Measurements from ENCODE around the gene CACNA1D. TPM values are rescaled to one million over a fixed set of nuclear protein-coding genes. Genes with fewer than 3 reads are reported as not detected.

Gene CACNA1D
- total and polyA plus RNA-seq, 9 of the 15 experiments (the other 6 are each of a cell fraction or from before 2014, with no cell fraction given), result 0.29 TPM; not detected in 8

GRCh38 chr3:53651927-53652326 lies 157.5 kb downstream of the CACNA1D start:
- H3K9me3 ChIP-seq (replicated peaks; ENCODE audit: control insufficient read depth, insufficient read depth, low read depth, low read length), result no peaks in the 10 kb centered on the region
- no peaks in the 10 kb centered on the region for H3K79me2 ChIP-seq (ENCODE audit: control insufficient read depth, insufficient read depth, low read length)
- POLR2A ChIA-PET, result no interaction called here
- no peak overlapping the region for H3K9ac ChIP-seq (ENCODE audit: insufficient read depth in 1 of 2, low read depth in 2 of 2, low read length in 2 of 2)
- no peaks in the 10 kb centered on the region for H4K20me1 ChIP-seq (replicated peaks; ENCODE audit: control insufficient read depth, insufficient read depth, low read length)
- H3K9me1 ChIP-seq (ENCODE audit: control insufficient read depth, insufficient read depth, low read length), result no peaks in the 10 kb centered on the region
- ATAC-seq (no peak), DNase-seq (ENCODE audit: extremely low read depth in 1 of 4, low spot score in 3 of 4) (no peak), FAIRE-seq (no peak)
- no peak for TF ChIP-seq CBFB (CRISPR knock-in tag; IDR thresholded peaks at IDR 0.05)
- TF ChIP-seq ZNF121 (CRISPR knock-in tag; conservative IDR thresholded peaks at IDR 0.05), result no peak
- TF ChIP-seq ZNF511 (CRISPR knock-in tag; IDR thresholded peaks at IDR 0.05), result no peak
- TF ChIP-seq PHF21A (IDR thresholded peaks at IDR 0.05; ENCODE audit: borderline replicate concordance, low read depth), result no peak
- no peak for TF ChIP-seq ZNF785 (CRISPR knock-in tag; IDR thresholded peaks at IDR 0.05)
- no peak for TF ChIP-seq PRMT5 (CRISPR knock-in tag; IDR thresholded peaks at IDR 0.05)
- no peaks in the 10 kb centered on the region for H3K36me3 ChIP-seq (ENCODE audit: control insufficient read depth, insufficient read depth, low read length)
- H3K27ac ChIP-seq (ENCODE audit: extremely low read depth, low read depth, low read length), result no peak overlapping the region
- no peaks in the 10 kb centered on the region for H3K4me1 ChIP-seq (replicated peaks in 1 of 2; ENCODE audit: control insufficient read depth in 2 of 2, insufficient read depth in 2 of 2, low read length in 2 of 2)
- in situ Hi-C loops (cut with MboI) (no loop called here), intact Hi-C loops (cut with micrococcal nuclease) (no loop called here)
- WGBS (ENCODE audit: insufficient coverage, low coverage, missing lambda C conversion rate), result 0% methylated on average over 8 of the region's 8 CpGs
- no peak overlapping the region for H3K4me2 ChIP-seq (ENCODE audit: insufficient read depth, low read length)
- no peak overlapping the region for H3K4me3 ChIP-seq
- H3K27me3 ChIP-seq (ENCODE audit: control insufficient read depth in 2 of 2, insufficient read depth in 2 of 2, low read length in 2 of 2), result peaks cover 0 to 5% of the 10 kb centered on the region in 2 experiments; a peak in 1 of 5 replicates
- no TSS peak for BruUV-seq (replicated peaks)
- H2AFZ ChIP-seq (ENCODE audit: low read depth, low read length), result no peak overlapping the region
- CTCF ChIA-PET (ENCODE audit: low intra/inter-chr PET ratio), result no interaction called here

- in situ Hi-C loops (cut with MboI) (no loop called here), intact Hi-C loops (cut with micrococcal nuclease) (no loop called here)
- no peak overlapping the region for H3K4me3 ChIP-seq
- no peak overlapping the region for H3K9ac ChIP-seq (ENCODE audit: insufficient read depth in 1 of 2, low read depth in 2 of 2, low read length in 2 of 2)
- no peaks in the 10 kb centered on the region for H4K20me1 ChIP-seq (replicated peaks; ENCODE audit: control insufficient read depth, insufficient read depth, low read length)
- H3K79me2 ChIP-seq (ENCODE audit: control insufficient read depth, insufficient read depth, low read length), result no peaks in the 10 kb centered on the region
- WGBS (ENCODE audit: insufficient coverage, low coverage, missing lambda C conversion rate), result 0% methylated on average over 1 of the region's 1 CpG
- DNase-seq (ENCODE audit: extremely low read depth in 1 of 4, low spot score in 3 of 4) (no peak), ATAC-seq (no peak), FAIRE-seq (no peak)
- no peaks in the 10 kb centered on the region; a peak in 2 of 5 replicates for H3K27me3 ChIP-seq (ENCODE audit: control insufficient read depth in 2 of 2, insufficient read depth in 2 of 2, low read length in 2 of 2)
- H3K36me3 ChIP-seq (ENCODE audit: control insufficient read depth, insufficient read depth, low read length), result no peaks in the 10 kb centered on the region
- H3K4me1 ChIP-seq (replicated peaks in 1 of 2; ENCODE audit: control insufficient read depth in 2 of 2, insufficient read depth in 2 of 2, low read length in 2 of 2), result no peaks in the 10 kb centered on the region
- ChIA-PET POLR2A (no interaction called here), CTCF (ENCODE audit: low intra/inter-chr PET ratio) (no interaction called here)
- no peak overlapping the region for H2AFZ ChIP-seq (ENCODE audit: low read depth, low read length)
- BruUV-seq (replicated peaks), result no TSS peak
- TF ChIP-seq YBX1 (IDR thresholded peaks at IDR 0.05), result no peak
- TF ChIP-seq CHD1 (IDR thresholded peaks at IDR 0.05; ENCODE audit: low read length), result no peak
- no peak for TF ChIP-seq ZNF184 (CRISPR knock-in tag; IDR thresholded peaks at IDR 0.05)
- TF ChIP-seq SMARCA4 (IDR thresholded peaks at IDR 0.05), result no peak
- TF ChIP-seq TGIF2 (CRISPR knock-in tag; IDR thresholded peaks at IDR 0.05), result no peak
- TF ChIP-seq ELF1 (tag; IDR thresholded peaks at IDR 0.05), result no peak
- TF ChIP-seq ZNF586 (CRISPR knock-in tag; conservative IDR thresholded peaks at IDR 0.05), result no peak
- no peak for TF ChIP-seq CREB1 (IDR thresholded peaks at IDR 0.05)
- no peak for TF ChIP-seq CREB1 (CRISPR knock-in tag; IDR thresholded peaks at IDR 0.05)
- TF ChIP-seq CBFA2T3 (IDR thresholded peaks at IDR 0.05), result no peak
- TF ChIP-seq ZNF780A (CRISPR knock-in tag; IDR thresholded peaks at IDR 0.05), result no peak
- H3K27ac ChIP-seq (ENCODE audit: extremely low read depth, low read depth, low read length), result no peak overlapping the region
- no peak overlapping the region for H3K4me2 ChIP-seq (ENCODE audit: insufficient read depth, low read length)
- H3K9me1 ChIP-seq (ENCODE audit: control insufficient read depth, insufficient read depth, low read length), result no peaks in the 10 kb centered on the region
- H3K9me3 ChIP-seq (replicated peaks; ENCODE audit: control insufficient read depth, insufficient read depth, low read depth, low read length), result no peaks in the 10 kb centered on the region
These were observed 163.2 kb downstream of the CACNA1D start for GRCh38 chr3:53657651-53658050.

Data from K562 (cell line).